GM18870 (cell line): ENCODE results near the gene DNAH17.

Experiments used
- ATAC-seq: cut with Tn5 transposase; IDR thresholded peaks from one replicate; pipeline ENCODE4 v1.9.1; 2021; ENCODE audit warnings: moderate library complexity; ENCODE audit not compliant: unreplicated experiment

The DNAH17 gene

DNA sequence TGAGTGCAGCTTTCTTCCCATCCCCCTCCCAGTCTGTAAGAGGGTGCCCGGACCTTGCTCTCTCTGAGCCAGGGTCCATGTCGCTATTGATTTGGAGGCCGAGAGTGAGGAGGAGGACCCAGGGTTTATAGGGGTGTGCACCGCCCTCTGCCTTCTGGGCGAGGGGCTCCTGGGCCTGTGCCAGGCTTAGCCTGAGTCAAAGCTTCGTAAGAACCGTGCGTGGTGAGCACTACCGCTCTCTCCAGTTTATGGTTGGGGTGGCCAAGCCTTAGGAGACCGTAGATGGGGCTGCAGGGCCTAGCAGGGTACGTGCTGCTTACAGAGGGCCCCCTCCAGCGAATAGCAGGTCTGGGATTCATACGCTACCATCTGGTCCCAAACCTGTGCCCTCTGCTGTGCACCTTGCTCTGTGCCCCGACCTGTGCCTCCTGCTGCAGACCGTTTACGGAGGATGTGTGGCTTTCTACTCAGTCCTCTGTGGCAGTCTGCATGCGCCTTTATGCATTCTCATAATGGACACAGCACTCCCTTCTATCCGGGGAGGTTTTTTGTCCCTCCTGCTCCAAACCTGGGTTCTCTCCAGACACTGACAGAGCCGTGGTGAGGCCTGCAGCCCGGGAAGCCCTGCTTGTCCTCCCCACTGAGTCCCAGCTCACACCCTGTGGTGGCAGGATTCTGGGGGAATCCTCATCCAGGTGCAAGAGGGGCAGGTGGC is 144.0 kb downstream of the DNAH17 start:
- ATAC-seq = no peak

DNA sequence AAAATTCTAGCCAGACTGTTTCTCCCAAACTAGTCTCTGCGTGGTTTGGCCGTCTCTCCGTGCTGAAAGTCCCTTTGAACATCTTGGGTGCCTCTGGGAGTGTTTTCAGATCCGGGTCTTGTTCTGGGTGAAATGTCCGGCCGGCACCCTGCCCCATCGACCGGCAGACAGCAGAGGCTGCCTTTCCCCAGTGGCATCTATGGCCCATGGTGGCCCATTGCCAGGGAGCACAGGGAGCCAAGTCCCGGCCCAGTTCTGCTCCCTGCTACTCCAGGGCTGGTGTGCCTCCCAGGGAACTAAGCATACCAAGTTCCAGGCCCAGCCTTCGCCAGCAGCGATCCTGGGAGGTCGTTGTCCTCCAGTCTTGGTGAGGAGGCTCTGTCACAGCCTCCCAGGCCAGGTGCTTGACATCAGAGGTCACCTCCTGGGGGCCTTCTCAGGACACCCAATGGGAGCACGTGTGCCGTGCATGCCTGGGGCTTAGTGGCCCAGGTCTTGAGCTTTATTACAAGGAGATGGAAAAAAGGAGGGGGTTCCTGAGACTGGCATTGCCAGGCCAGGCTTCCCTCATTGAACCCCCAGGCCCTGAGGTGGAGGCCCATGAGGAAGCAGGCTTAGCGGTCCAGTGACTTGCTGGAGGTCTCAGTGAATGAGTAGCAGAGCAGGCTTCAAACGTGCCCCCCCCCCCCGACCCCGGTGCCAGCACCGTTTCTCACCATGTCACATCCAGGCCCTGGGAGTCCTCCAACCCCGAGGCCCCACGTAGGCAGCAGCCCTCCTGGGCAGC is 144.8 kb downstream of the DNAH17 start:
- ATAC-seq = no peak

- no peak for ATAC-seq
These were observed 145.6 kb downstream of the DNAH17 start for GRCh38 chr17:78431692-78431958.

DNA sequence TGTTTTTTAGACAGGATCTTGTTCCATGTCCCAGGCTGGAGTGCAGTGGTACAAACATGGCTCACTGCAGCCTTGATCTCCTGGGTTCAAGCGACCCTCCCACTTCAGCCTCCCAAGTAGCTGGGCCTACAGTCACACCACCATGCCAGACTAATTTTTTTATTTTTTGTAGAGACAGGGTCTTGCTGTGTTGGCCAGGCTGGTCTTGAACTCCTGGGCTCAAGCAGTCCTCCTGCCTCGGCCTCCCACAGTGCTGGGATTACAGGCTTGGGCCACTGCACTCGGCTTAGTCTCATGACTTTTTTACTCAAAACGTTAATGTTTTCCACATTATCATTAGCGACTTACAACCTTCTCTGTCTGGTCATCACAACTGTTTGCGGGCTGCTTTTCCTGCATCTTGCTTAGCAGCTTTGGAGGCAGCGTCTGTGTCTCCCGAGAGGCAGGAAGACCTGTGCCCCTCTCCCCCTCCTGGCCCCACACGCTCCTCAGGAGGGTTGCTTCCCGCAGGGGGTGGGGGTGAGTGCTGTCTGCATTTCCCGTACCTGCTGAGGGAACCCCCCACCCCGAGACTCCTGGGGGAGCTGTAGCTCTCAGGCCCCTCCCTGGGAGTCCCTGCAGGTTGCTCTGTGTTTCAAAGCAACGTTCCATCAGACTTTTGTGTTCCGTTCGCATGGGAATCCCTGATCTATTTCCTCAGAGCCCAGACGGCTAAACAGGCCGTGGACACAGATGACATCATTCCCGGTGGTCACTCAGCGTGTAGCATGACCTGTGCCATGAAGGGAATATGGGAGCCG is 146.1 kb downstream of the DNAH17 start:
- ATAC-seq = no peak

GRCh38 chr17:78429618-78429995 is 147.6 kb downstream of the DNAH17 start:
- ATAC-seq = no peak

DNA sequence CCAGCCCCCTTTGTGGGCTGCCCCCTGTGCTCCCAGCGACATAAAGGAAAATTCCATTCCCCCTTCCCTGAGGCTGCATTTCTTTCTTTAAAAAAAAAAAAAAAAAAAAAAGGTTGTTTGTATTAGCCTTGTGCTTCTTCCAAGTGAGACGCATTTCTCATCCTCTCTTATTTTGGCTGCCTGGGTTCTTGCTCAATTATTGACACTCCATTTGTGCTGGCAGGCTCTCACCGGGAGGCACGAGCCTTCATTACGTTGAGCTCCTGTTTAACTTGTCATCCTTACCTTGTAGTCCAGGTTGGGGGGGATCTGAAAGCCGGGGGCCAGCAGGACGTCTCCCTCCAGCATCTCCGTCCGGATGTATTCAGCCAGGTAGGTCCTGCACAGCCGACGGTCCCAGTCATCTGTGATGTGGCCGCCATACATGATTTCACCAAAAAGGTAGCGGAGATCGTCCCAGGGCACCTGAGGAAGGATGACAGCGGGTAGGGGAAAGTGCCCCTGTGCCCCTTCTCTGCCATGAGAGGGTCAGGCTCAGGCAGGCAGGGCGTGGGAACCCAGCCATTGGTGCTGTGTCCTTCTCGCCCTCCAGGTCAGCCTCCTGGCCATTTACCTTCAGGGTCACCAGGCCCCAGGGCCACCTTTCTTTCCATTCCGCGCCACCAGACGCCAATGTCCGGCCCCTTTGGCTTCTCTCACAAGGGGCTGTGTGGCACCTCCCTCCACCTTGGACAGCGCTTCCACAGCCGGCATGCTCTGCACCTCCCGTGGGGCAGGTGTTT is 148.2 kb downstream of the DNAH17 start:
- ATAC-seq = no peak

DNA sequence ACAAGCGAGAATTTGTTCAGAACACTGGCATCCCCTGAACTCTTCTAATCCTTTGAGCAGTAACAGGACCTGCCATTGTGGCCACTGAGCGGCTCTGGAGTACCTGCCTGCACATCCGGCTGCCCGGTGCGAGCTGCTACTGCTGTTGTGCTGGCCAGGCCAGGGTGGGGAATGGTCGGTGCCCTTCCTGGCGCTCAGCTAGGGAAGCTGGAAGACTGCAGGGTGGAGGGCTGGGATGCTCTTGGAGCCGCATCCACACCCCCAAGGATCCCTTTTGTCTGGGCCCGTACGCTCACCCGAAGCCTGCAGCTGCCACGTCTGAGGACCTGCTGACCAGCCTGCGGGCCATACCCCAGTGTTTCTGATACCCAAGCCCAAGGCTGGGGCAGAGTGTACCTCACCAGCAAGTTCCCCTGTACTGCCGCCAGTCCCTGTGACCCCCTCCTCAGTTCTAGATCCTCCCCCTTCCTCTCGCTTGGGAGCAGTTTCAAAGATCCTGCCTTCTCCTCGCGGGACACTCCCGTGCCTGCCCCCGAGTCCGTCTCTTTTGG is 149.1 kb downstream of the DNAH17 start:
- ATAC-seq = no peak

- no peak for ATAC-seq
These were observed 150.1 kb downstream of the DNAH17 start for GRCh38 chr17:78427140-78427539.

DNA sequence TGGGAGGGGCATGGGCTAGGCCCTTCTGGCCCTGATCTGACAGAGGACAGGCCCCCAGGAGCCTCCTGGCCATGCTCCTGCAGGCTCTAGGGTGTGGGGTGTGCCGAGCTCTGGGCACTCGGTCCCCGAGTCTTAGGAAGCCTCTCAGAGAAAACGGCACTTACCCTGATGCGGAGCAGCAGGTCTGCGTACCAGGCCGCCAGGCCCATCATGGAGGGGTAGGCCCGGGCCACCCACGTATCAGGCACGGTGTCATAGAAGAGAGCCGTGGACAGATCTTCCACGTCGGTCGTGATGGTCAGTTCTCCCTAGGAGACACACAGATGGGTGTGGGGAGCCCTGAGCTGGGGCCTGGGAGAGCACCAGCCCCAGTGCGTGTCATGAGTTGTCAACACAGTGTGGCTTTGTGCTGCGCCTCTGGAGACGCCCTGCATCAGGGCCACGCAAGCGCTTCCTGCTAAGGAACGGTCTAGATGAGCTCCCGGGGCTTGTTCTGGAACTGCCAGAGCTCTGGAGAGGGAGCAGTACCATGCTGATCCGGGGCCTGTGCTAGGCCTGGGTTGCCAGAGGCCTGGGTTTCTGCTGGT is 150.8 kb downstream of the DNAH17 start:
- ATAC-seq = no peak

DNA sequence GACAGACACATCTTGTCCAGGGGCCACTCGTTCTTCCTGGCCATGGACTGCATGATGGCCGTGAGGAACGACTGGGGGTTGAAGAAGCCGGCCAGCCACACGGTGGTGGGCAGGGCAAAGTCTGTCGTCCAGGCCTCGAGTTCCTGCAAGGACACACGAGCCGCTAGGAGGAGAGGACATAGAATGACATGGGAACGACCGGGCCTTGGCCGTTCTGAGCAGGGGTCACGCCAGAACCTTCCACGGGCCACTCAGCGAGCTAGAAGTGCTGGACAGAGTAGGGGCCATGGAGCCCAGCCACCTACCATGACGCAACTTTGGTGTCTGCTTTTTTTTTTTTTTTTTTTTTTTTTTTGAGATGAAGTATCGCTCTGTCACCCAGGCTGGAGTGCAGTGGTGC is 151.8 kb downstream of the DNAH17 start:
- ATAC-seq = no peak

DNA sequence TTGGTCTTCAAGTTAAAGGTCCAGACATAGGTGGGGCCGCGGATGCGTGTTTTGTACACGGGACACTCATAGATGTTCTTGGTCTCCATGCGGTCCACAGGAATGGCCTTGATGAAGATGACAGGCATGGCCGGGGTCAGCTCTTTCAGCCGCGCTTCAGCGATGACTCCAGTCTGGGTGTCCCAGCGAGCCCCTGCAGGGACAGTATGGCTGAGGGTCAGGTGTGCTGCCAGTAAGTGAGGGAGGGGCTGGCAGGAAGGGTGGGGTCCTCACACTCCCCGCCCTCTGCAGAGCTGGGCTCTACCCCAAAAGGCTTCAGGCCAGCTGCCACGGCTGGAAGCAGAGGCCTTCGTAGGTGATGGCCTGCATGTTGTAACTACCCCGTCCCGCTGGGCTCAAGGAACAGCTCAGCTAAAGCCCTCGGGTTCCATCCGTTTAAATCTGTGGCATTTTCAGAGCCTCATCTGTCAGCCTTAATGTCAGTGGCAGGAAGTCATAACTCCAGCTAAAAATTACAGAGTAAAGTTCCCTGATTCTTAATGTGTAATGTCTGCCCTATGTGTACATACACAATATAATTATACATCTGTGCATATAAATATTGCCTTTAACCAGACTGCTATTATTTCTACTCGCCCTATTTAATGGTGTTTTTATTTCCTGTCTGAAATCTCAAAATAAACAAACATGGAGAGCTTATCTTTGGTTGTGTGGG is 153.1 kb downstream of the DNAH17 start:
- ATAC-seq = no peak

DNA sequence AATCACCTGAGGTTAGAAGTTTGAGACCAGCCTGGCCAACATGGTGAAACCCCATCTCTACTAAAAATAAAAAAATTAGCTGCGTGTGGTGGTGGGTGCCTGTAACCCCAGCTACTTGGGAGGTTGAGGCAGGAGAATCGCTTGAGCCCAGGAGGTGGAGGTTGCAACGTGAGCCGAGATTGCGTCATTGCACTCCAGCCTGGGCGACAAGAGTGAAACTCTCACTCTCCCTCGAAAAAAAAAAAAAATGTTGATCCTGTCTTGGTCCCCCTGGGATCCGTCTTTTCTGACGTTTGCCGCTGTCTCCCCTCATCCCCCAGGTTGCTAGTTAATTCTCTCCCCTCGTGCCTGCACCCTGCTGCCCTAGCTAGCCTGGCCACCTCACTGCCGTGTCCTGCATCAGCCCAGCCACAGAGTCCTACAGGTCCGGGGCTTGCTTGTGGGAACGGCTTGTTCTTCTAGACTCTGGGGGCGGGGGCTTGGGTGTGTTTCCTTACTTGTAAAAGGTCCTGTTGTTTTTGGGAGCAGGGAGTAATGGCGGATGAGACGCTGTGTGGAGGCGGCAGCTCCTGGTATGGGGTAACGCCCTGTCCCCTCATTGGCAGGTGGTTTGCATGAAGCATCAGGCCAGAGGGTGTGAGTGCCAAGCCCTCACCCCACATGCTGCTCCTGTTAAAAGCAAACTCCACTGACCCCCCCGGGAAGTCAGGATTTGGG is 154.2 kb downstream of the DNAH17 start:
- no peak for ATAC-seq

DNA sequence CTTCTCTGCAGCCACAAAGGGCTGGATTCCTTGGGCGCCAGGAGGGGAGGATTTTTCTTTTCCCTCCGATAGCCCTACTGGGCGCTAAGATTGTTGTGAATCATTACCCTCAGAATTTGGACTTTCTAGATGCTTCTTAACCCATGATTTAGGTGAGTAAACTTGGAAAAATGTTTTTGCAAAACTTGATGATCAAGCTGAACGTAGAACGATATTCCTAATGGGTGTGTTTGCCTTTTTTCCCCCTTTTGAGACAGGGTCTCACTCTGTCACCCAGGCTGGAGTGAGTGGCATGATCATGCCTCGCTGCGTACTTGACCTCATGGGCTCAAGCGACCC is 155.0 kb downstream of the DNAH17 start:
- no peak for ATAC-seq

- ATAC-seq = no peak
These were observed 155.5 kb downstream of the DNAH17 start for GRCh38 chr17:78421534-78422266.

- no peak for ATAC-seq
These were observed 156.1 kb downstream of the DNAH17 start for GRCh38 chr17:78421084-78421533.

GRCh38 chr17:78419970-78420815 is 157.0 kb downstream of the DNAH17 start:
- ATAC-seq = no peak

GRCh38 chr17:78418326-78419026 is 158.7 kb downstream of the DNAH17 start:
- no peak for ATAC-seq
